GM21390 (cell line): ENCODE measurements around the gene WNT11.

Experiments
- ATAC-seq: cut with Tn5 transposase; IDR thresholded peaks from one replicate; pipeline ENCODE4 v1.9.1; 2021; ENCODE audit not compliant: unreplicated experiment

Gene WNT11

DNA sequence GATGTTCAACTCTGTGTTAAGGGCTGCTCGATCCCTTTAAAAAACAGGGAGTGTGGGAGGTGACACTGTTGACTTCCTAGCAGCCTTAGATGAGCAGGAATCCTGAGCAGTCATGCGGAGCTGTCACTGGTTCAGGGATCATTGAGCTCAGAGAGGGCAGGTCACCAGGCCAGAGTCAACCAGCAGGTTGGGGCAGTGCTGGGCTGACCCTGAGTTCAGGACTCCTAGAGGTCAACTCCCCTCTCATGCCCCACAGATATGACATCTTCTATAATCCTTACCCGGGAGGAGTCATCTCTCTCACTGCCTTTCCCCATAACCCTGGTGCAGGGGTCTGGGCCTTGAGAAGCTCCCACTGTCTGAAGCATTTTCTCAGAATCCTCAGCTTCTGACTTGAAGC, 12.9 kb upstream of the WNT11 start:
- no peak for ATAC-seq

DNA sequence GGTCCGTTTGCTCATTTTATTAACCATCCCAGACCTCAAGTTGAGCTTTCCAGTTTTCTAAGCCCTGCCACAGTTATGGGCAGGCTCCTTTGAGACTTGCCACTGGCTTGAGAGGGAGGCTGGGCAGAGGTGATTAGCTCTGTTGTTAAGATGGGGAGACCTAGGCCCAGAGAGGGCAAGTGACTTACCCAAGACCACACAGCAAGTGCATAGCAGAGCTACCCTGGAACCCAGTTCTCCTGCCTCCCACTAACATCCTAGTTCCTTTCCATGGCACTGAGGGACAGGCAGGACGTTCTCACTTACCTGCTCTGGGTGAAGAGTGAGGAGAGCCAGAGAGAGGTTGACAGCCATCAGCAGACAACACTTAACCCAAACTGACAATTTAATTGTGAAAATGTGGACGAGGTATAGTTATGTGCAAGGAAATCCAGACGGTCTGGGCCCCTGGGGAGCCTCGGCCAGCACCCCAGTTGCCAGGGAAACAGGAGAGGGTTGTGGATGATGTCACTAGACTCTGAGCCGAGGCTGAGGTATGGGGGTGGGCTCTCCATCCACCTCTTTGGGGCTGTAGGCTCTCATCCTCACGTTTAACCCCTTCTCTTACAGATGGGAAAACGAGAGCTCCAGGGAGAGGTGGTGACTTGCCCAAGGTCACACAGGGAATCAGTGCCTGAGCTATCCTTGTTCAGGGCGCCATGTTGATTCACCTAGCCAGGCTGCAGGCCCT, 12.3 kb upstream of the WNT11 start:
- no peak for ATAC-seq

- no peak for ATAC-seq
Measured at GRCh38 chr11:76217653-76218160, 11.4 kb upstream of the WNT11 start.

GRCh38 chr11:76216536-76217325, 10.4 kb upstream of the WNT11 start:
- no peak for ATAC-seq

- ATAC-seq = no peak
Measured at GRCh38 chr11:76215941-76216340, 9.6 kb upstream of the WNT11 start.

- no peak for ATAC-seq
Measured at GRCh38 chr11:76214968-76215548, 8.8 kb upstream of the WNT11 start.

- ATAC-seq = no peak
Measured at GRCh38 chr11:76214186-76214585, 7.9 kb upstream of the WNT11 start.

DNA sequence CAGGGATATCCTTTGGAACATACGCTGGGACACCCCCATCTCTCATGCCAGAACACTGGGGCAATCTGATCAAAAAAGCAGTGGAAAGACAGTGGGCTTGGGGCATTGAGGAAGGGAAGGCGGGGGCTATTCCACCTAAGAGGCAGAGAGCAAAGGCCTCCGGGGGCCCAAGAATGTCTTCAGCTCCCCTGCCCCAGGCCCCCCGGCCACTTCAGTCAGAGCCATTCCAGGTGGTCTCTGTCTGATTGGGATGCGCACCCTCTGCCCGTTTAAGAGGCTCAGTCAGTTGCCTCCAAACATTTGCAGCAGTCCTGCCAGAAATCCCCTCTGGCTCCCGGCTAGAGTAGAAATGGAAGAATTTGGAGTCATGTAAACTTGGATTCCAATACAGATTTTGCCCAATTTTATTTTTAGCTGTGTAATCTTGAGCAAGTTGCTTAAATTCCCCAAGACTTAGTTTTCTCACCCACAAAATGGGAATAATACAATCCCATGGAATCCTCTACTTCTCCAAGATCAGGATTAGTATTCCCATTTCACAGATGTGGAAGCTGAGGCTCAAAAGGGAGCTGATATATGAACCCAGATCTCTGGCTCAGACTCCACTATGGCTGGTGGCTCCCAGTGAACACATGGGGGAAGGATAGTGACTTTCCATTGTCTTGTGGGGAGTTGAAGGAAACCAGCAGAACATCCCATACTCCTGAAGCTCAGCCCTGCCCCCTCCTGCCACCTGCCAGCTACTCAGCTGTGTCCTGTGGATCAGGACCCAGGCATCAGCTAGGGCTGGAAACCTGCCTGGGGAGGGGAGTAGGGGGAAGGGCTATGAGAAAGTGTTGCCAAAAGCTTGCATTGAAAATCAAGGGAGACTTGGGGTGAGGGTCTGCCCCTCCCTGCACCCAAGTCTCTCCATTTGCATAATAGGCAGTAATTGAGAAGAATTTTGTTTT, 6.1 kb upstream of the WNT11 start:
- ATAC-seq = no peak

DNA sequence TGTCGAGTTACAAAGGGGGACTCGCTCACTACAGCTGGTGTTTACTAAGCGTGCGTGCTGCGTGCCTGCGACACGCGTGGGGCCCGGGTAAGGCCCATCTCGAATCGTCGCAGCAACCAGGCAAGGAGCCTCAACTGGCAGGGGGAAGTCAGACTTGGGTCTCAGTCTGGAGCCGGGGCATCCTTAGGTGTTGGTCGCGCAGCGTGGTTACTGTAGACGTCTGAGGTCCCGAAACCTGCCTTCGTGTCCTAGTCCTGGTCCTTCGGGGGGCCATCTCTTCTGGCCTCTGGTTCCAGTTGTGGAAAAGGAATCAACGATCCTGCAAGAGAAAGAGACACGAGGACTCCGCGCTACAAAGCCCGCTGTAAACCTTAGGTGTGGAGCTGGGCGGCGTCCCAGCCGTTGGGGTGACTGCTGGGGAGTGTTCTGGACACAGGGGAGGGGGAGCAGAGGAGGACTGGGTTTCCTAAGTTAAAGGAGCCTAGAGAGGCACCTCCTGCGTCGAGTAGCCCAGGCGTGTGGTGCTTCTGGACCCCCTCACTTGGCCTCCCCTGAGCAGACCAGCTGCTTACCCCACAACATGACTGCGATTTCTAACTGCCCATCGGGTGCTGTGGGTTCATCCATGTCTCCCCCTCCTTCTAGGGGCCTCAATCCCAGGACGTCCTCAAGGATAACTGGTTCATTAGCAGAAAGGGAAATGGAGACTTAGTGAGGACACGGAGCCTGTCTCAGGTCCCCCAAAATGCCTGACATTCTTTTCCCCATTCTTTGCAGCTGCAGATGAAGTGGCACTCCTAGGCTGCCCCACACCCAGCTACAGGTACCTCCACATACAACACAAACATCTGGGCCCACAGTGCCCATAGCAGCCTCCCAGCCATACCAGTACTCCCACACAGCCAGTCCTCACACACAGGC, 4.9 kb upstream of the WNT11 start:
- ATAC-seq = no peak

GRCh38 chr11:76209973-76210930, 4.0 kb upstream of the WNT11 start:
- no peak for ATAC-seq

DNA sequence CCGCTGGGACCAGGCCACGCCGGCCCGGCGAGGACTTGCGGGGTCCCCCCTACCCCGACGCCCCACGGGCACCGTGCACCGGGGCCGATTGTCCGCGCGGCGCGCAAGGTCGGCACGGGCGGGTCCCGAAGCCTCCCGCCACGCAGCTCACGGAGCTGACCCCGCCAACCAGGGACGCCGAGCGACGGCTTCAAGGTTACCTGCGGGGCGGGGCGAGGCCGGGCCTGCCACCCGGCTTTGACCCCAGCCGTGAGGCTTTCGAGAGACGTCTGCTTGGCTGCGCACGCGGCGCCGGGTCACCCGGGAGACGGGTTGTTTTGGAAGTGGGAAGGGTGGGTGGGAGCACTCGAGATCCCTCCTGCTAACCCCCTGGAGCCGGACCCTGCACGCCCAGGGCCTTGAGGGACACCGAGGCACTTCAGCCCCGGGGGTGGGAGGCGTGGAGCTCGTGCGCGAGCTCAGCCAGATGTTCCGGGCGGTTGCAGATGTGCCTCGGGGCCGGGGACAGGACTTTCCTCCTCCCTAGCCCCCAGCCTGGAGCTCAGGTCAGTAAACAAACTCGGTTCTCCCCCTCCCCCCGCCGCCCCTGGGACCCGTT, 3.2 kb upstream of the WNT11 start:
- ATAC-seq = no peak

GRCh38 chr11:76208438-76209374, 2.4 kb upstream of the WNT11 start:
- ATAC-seq = no peak

DNA sequence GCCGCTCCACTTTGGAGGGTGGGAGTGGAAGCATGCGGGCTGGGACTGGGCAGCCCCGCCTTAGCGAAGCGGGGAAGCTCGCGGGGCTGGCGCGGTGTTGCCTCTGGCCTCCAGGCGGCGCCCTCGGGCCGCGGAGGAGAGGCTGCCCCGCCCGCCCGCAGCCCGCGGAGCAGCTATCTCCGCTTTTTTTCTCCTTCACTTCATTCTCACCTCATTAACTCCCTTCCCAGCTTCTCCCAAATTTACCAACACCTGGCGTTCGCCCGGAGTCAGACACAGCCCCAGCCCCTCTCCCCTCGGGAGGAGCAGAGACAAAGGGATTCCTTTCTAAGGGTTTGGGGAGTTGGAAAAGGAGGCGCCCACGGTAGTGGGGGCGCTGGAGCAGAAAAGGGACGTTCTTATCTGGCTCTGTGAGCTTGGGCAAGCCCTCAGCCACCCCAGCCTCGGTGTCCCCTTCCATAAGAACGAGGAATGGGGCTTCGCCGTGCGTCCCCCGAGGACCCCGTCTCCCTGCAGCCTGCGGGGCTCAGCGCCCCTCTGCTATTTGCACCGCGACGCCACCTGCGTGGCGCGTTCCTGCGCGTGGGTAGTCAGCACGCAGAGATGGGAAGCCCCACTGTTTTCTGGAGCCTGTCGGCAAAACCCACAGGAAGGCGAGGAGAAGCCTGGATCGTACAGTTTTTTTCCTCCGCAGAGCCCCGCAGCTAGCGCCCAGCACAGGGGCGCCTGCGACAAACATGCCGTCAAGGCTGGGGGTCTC, 1.5 kb upstream of the WNT11 start:
- peak; percentile 52 for ATAC-seq

- no peak for ATAC-seq
Measured at GRCh38 chr11:76206077-76206326, 300 bp downstream of the WNT11 start.

DNA sequence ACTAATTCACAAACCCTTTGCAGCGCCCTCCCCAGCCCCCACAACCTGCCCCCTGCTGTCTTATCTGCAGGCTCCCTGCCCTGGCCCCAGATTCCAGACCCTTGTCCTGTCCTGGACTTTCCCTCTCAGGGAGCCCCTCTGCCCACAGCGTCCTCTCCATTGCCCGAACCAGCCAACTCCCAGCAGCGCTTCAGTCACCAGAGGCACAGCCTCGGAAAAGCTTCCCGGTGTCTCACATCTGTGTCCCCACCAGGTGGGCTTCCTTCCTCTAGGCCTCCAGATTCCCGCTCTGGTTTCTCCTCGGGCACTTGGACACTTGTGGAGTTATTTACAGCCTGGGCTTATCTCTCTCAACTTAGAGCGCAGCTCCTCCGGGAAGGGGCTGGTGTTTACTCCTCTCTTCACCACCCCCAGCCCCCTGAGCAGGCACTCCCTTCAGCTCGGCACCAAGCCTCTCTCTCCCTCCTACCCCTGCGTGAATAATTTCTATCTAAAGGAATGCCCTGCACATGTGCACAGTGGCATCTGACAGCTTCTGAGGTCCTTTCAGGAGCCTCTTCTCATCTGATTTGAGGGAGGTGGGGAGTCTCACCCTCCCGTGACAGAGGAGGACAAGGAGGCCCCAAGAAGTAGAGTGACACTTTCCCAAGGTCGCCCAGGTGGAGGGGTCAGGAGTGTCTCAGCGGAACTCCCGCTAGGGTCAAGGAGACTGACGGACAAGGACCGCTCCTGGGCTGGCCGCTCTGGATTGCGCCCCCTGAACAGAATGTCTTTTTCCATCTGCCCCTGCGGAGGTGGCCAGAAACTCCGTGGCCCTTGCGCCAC, 838 bp downstream of the WNT11 start:
- ATAC-seq = no peak

GRCh38 chr11:76203937-76204336, 2.4 kb downstream of the WNT11 start:
- ATAC-seq = no peak
